Measurements from ENCODE around the gene CDK5RAP2.
"Not testable (repeated sequence)": the region's sequence is repeated elsewhere in the genome, so short reads cannot be mapped to it uniquely, and the experiment has no call there.

The CDK5RAP2 gene

DNA sequence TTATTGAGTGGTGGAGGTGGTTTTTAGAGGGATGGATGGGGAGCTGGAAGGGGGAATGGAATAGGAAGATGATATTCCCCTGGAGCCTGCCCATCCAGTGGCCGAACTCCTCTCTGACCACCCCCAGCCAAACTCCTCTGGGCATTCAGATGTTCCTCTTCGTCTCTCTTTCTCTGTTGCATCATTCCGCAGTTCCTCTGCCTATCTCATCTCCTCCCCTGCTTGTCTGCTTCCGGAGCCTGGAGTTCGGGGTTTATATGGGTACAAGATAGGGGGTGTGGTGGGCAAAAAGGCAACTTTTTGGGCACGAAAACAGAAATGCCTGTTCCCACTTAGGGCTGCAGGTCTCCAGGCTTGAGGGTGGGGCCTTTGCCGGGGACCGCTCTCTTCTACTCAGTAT is 12.2 kb upstream of the CDK5RAP2 start:
- DNase-seq (ENCODE audit: low read depth, low spot score), result no peak

DNA sequence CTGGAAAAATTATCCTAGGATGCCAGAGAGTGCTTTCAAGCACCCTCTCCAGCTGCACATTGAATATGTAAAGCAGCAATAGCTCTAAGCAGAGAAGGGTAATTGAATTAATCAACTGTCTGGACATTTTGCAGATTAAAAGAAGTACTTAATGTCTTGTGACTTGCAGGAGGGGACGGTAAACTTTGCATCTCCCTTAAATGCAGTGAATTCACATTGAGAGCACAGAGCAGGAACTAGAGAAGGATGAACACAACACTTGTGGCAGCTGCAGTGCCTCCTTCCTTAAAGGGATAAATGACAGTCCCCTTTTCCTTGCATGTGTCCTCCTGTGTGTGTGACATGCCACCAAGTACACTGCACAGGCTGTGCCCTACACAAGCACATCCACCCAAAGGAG is 7.4 kb upstream of the CDK5RAP2 start:
- DNase-seq (ENCODE audit: low read depth, low spot score), result no peak

DNA sequence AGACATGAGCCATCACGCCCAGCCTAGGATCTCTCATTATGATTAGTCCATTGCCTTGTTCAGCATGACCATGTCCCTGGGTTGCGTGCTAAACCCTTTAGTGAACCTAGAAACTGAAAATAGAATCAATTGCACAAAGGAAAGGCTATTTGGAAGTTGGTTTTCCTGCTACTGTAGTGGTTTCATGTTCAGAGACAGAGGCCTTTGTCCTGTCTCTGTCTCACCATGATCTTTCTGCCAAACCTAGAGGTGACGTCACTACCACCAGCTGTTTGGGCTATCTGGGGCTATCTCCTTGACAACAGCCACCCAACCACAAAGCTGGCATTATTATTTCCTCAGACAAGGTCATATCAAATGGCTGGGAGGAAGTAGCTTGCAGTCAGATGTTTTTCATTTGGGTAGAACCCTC is 4.0 kb upstream of the CDK5RAP2 start:
- DNase-seq (ENCODE audit: low read depth, low spot score), result no peak

DNA sequence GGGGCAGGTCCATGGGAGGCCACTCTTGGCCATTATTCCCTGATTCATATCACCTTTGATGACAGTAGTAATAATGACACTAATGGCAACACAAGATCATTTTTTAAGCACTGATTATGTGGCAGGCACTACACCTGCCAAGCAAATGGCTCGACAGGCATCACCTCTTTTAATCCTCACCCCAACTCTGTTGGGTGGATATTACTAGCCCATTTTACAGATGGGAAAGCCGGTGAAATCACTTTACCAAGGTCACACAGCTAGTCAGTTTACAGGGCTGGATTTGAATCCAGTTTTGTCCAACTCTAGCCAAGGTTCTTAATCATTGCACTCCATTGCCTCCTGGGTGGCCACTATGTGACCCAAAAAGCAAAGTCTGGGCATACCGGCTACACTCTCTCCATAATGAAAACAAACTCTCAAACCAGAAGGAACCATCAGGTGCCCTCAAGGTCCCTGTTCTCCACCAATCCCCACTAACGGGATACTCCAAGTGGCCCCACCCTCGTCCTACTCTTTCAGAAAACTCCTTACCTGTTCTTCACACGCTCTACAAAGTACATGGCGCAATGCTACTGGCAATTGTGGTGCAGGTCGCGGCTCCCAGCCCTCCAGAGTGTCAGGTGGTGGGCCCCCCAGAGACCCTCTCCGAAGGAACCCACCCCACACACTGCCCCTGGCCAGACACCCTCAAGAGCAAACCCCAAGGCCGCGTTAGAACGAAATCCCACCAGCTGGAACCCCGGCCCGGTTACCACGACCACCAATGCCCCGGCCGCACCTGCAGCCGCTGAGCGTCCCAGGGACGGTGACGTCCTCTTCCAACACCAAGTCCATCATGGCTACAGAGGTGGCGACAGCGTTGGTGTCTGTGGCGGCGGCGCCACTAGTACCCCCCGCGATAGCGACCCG is 572 bp downstream of the CDK5RAP2 start:
- no peak for DNase-seq (ENCODE audit: low read depth, low spot score)

DNA sequence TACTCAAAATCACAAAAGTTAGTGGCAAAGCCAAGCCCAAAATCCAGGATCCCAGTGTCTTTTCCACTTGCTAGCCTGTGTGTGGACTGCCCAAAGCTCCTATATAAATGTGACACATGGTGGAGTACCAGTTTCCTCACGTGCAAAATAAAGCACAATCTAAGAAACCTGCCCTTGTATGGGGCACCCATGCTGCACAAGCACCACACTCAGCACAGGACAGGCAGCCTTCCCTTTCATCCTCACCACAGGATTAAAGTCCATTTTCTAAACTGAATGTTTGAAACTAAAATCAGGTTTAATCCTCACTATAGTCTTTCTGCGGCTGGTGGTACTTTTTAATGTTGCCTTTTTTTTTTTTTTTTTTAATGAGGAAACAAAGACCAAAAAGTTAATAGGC is 5.5 kb downstream of the CDK5RAP2 start:
- DNase-seq (ENCODE audit: low read depth, low spot score), result no peak

DNA sequence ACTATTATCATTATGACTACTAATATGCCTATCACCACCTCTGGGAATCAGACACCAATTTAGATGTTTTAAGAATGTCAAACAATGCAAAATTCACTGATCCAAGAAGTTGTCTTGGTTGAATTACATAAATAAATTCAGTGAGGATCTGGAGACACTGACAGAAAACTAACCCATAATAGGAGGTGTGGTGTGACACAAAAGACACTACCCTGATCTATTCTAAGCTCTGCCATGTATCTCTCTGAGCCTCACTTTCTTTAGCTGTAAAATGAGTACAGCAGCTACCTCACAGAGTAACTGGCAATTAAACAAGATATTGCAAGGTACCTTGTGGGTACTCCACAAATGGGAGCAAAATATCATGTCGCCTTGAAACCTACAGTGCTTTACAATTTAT is 7.5 kb downstream of the CDK5RAP2 start:
- DNase-seq (ENCODE audit: low read depth, low spot score), result no peak

DNA sequence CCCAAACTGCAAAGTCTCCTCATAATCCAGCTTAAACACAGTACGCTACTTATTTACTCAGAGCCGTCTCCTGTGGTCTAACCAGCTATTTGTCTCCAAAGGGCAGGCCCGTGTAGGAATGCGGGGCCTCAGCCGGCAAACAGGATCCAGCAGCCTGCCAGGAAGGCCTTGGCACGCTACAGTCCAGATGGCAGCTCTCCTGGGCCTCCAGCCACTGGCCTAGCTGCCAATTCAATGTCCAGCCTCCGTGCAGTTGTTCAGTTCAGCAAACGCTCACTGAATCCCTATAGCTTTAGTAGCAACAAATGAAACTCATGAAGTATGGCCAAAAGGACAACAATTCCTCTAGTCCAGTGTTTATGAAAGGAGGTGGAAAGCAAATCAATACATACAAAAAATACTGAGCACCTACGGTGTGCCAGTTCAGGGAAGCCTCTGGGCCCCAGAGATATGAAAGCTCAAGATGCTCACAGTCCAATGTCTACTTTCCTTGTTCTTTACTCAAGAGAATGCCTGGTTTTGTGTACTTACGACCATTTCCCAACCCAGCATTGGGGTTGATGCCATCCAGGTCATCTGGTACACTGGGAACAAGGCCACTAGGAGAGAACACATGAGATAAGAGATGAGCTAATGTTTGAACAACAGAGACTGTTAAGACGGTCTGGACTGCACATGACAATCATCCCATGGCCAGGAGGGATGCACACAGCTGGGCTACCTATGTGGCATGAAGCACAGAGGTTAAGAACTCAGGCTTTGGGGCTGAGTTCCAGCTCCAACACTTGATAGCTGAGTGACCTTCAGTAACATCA is 8.3 kb downstream of the CDK5RAP2 start:
- no peak for DNase-seq (ENCODE audit: low read depth, low spot score)

DNA sequence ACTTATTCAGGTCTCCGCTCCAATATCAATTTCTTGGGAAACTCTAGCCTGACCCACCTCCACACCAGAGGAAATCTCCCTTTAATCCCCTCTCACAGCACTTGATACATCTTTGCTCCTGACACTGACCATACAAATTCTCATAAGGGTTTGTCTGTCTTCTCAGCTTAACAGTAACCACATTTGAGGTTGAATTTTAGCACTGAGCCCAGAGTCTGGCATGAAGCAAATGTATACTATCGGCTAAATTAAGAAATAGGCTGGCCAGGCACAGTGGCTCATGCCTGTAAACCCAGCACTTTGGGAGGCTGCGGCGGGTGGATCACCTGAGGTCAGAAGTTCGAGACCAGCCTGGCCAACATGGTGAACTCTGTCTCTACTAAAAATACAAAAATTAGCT is 9.7 kb downstream of the CDK5RAP2 start:
- DNase-seq (ENCODE audit: low read depth, low spot score), result no peak

DNA sequence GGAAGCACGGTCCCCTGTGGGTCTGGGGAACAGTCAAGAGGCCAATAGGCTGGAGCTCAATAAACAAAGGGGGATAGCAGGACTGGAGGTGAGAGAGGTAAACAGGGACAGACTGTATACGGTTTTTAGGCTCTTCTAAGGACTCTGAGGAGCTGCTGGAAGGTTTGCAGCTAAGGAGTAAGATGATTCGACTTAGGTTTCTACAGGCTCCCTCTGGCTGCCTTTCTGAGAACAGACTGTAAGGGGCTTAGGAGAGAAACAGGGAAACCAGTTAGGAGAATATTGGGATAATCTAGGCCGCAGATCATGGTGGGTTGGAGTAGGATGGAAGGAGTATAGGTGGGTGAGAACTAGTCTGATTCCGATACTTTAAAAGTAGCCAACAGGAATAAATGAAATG is 10.4 kb downstream of the CDK5RAP2 start:
- DNase-seq (ENCODE audit: low read depth, low spot score), result no peak

DNA sequence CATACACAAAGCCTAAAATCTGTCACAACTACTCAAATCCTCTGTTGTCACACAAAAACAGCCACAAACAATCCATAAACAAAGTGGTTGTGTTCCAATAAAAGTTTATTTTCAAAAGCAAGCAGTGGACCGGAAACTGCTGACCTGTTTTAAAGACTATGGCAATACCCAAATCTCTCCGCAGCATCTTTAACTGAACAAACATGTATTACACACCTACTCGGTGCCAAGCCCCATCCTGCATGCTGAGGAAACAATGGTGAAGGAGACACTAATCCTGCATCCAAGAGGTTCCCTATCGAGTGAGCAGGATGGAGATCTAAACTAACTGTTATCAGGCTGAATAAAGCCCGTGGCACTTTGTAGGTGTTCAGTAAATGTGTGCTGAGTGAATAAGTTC is 11.2 kb downstream of the CDK5RAP2 start:
- no peak for DNase-seq (ENCODE audit: low read depth, low spot score)

DNA sequence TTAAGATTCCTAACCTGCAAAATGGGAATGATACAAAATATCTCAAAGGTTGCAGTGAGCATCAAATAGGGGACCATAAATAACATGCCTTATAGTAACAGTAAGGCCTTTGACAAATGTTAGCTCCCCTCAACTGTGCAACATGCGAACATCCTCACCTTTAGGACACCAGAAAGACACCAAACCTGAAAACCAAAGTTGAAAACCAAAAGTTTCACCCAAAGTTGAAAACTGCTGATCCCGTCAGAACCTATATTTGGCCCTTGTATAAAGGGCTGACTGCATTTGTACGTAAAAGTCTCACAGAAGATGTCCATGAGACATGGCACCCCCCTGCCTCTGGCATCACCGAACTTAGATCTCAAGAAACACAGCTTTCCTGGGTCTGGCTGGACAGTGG is 12.1 kb downstream of the CDK5RAP2 start:
- DNase-seq (ENCODE audit: low read depth, low spot score), result no peak

DNA sequence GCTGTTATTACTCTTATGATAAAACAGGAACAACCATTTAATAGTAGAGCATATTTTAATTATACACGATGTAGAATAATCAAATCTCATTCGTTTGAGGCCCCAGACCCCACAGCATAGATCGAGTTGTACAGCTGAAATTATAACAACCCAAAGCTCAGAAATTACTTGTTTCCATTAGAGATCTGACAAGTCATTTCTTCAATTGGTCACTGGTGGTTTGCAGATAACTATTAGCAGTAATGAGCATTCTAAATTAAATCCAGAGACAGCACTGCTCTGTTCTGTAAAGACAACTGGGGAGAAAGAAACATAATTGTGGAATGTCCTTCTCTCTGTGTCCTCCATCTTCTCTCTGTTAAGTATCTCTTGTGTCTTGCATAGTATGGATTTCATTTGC is 12.9 kb downstream of the CDK5RAP2 start:
- DNase-seq (ENCODE audit: low read depth, low spot score), result no peak

DNA sequence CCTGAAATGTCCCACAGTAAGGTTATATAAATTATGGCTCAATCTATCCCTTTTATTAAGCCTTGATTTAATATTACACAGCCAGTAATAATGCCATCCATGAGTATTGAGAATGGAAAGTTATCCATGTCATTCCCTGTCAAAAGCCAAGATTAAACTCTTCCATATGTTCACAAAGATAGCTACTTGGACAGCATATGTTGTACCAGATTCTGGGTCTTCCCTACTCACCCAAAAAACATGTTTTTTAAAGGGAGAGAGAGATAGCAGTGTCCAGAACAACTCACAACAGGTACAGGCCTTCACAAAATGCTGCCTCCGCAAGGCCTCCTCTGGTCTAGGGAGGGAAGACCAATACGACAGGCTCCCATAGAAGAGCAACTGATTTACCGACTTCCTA is 15.4 kb downstream of the CDK5RAP2 start:
- no peak for DNase-seq (ENCODE audit: low read depth, low spot score)

DNA sequence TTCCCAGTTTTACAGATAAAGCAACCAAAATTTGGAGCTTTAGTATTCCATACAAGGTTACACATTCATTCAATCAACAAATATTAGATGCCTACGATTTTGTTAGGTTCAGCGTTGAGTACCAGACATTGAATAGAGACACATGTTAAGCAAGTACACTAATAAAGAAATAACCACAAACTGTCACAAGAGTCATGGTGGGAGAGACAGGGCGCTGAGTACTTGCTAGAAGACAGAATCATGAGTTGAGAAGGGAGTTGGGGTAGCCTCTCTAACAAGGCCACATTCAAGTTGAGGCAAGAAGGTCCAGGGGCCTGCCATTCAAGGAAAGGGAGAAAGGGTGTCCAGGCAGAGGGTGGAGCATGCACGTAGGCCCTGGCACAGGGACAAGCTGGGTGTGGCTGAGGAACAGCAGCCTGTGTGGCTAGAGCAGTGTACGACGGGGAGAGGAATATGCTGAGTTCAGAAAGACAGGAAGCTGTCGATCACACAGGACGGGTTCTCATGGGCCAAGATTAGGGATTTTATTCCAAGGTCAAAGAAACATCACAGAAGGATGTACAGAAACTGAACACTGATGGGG is 17.0 kb downstream of the CDK5RAP2 start:
- DNase-seq (ENCODE audit: low read depth, low spot score), result no peak

DNA sequence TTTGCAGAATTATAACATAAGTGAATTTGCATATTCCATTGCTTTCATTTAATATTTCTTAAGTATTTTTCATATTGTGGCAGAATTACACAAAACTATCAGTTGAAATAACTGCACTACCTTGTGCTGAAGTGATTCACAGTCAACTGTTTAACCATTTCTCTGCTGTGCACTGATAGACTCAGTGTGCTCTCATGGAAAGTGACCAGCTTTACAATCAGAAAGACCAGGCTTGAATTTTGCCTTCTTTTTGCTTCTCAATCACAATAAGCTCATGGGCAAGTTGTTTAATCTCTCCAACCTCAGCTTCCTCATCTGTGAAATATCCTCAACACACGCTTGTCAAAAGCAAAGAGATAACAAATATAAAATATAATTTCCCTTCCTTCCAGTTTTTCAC is 18.3 kb downstream of the CDK5RAP2 start:
- DNase-seq (ENCODE audit: low read depth, low spot score), result no peak

DNA sequence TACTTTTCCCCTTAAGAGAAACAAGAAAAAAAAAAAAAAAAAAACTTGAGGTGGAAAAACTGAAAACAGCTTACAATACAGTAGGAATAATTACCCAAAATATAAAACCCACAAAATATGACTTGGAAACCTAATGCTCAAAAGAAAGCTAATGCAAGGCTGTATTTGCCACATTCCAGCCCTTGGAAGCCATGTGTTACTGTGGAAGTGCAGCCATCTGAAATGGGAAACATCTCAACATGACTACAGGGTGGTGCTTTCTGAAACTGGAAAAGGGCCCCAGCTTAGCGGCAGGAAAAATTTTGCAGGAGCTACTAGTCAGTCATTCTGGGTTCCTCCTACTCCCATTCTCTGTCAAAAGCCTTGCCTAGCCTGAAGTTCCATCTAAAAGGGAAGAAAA is 20.4 kb downstream of the CDK5RAP2 start:
- no peak for DNase-seq (ENCODE audit: low read depth, low spot score)

DNA sequence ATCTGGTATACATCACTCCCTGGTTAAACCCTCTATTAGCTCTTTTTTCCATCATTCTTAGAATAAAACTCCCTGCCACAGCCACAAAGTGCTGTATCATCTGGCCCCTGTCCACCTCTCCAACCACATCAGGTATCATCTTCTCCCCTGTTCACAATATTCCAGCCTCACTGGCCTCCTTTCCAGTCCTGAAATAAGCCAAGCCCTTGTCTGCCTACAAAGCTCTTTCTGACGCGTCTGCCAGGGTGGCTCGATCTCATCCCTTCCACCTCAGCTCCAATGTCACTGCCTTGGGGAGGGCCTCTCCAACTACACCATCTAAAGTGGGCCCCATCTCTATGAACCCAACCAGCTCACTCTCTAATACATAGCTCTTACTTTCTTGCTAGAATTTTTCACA is 21.5 kb downstream of the CDK5RAP2 start:
- no peak for DNase-seq (ENCODE audit: low read depth, low spot score)

DNA sequence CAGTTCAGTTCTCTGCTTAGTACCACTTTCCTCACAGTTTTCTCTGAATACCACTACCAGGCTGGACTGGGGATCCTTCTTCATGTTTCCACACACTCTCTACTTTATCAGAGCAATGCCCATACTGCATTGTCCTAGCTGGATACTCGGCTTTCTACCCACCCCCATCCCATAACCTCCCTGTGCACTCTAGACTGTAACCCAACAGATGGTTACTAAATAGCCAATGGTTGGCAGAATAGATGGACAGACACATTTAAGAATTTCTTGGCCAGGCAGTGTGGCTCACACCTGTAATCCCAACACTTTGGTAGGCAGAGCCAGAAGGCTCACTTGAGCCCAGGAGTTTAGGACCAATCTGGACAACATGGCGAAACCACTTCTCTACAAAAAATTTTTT is 22.8 kb downstream of the CDK5RAP2 start:
- DNase-seq (ENCODE audit: low read depth, low spot score), result no peak

DNA sequence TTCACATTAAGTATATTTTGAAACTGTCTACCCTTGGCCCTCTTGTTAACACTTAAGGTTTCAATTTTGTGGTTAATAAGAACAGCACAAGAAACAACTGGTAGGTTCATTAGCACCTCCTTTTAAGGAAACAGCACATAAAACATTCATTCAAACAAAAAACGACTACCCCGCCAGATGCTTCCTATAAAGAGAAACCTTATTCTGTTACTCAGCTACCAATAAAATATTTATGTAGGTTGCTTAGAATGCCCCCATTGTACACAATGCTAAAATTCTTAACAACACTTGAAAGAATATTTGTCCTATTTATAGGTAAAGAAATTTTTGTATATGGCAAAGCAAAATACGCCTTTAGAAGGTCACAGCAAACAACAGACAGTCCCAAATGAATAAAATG is 23.2 kb downstream of the CDK5RAP2 start:
- DNase-seq (ENCODE audit: low read depth, low spot score), result no peak

DNA sequence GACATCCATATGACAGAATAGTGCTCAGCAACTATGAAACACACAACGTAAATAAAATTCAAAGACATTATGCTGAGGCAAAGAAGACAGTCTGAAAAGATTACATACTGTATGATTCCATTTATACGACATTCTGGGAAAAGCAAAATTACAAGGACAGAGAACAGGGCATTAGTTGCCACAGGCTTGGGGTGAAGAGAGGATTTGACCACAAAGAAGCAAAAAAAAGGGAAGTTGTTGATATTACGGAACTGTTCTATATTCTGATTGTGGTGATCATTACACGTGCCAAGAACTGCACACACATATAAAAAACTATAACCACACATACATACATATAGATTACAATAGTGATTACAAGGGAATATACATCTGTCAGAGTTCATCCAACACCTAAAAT is 24.1 kb downstream of the CDK5RAP2 start:
- DNase-seq (ENCODE audit: low read depth, low spot score), result no peak

DNA sequence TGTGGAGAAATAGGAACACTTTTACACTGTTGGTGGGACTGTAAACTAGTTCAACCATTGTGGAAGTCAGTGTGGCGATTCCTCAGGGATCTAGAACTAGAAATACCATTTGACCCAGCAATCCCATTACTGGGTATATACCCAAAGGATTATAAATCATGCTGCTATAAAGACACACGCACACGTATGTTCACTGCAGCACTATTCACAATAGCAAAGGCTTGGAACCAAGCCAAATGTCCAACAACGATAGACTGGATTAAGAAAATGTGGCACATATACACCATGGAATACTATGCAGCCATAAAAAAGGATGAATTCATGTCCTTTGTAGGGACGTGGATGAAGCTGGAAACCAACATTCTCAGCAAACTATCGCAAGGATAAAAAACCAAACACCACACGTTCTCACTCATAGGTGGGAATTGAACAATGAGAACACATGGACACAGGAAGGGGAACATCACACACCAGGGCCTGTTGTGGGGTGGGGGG is 27.7 kb downstream of the CDK5RAP2 start:
- DNase-seq (ENCODE audit: low read depth, low spot score), result not testable (repeated sequence)

Data from activated naive CD8-positive, alpha-beta T cell treated with anti-CD3 and anti-CD28 coated beads, Interleukin-2, amount 50 U/mL, for 16 hours (primary cell).